Stimulated activated CD8-positive, alpha-beta memory T cell treated with anti-CD3 and anti-CD28 coated beads, Interleukin-4, amount 100 ng/mL, for 4 hours (primary cell): ENCODE measurements around the gene GLP1R.

Source experiments
- DNase-seq, 2 donors: peaks; one replicate each; pipeline ENCODE4 v3.0.0-alpha.2; 2020; ENCODE audit warnings: low read depth in 2 of 2, low spot score in 1 of 2

Gene GLP1R

DNA sequence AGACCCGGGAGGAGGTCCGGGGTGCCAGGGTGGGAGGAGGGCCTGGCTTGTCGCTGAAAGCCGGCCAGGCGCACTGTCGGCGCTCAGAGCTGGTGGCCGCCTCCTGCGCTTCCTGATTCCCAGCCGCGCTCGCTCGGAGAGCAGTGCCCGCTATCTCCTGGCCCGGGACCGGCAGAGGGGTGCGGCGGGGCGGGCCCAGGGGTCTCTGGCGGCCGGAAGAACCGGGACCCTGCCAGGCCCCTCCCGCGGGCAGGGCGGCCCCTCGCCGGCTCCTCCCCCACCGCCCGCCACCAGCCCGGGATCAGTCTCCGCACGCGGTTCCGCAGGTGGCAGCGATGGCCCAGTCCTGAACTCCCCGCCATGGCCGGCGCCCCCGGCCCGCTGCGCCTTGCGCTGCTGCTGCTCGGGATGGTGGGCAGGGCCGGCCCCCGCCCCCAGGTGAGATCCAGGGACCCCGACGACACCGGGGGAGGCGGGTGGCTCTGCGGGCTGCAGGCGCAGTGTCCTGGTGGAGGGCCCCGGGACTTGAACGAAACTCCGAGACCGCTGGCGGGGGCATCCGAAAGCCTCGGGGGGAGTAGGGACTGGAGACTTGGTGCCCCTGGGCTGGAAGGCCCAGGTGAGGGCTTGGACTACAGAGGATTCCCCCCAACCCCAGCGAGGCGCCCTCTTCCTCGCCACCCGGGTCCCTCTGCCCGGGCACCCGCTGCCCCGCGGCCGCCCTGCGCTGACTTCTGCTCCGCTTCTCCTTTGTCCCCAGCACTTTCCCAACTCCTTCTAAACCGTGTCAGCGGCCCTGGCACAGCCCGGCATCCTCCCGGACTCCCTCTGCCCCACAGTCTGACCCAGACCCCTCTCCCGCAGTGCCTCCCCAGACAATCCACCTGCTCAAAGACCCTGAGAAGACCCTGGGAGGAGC, at the start of gene GLP1R:
GLP1R (plus strand) TSS at position 301 of the 919 bp plus-strand sequence; CDS start at position 361, 60 bp downstream.
- DNase-seq: no peak

DNA sequence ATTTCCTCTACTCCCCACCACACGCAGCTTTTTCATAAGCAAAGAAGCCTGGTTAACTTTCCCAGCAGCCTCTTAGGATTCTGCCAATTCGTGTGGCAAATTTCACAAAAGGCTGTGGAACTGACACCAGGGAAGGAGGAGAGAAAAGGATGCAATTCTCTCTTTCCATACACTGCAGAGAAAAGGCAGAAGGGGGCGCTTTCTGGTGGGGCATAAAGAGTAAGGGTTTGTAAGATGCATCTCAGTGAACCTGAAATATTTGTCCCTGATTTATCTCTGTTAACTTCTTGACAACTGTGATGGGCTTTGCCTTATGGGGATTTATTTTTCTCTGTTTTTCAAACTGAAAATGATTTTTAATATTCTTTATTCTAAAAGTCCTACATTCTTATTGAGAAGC, 45.5 kb upstream of the GLP1R start:
- no peak for DNase-seq

DNA sequence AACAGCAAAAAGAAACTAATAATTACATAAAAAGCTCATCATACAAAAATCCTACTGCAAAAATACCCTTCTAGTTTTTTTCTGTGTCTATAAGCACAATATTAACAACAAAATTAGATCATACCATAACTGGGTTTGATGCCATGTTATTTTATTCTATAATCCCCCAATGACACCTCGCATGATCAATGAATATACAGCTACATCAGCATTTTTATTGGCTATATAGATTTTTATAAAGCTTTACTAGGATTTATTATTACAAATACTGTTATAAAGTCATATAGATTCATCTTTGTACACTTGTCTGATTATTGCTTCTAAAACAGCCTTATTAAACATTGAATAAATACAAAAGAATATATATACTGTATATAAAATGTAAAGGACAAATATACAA, 45.1 kb upstream of the GLP1R start:
- DNase-seq: no peak

DNA sequence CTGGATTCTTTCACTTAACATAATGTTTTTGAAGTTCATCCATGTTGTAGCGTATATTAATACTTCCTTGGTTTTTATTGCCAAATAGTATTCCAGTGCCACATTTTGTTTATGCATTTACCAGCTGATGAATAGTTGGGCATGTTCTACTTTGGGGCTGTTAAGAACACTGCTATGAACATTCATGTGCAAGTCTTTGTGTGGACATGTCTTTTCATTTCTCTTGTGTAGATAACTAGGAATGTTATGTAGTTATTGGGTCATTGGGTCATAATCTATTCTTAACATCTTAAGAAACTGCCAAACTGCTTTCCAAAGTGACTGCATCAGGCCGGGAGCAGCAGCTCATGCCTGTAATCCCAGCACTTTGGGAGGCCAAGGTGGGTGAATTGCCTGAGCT, 43.8 kb upstream of the GLP1R start:
- DNase-seq: no peak

DNA sequence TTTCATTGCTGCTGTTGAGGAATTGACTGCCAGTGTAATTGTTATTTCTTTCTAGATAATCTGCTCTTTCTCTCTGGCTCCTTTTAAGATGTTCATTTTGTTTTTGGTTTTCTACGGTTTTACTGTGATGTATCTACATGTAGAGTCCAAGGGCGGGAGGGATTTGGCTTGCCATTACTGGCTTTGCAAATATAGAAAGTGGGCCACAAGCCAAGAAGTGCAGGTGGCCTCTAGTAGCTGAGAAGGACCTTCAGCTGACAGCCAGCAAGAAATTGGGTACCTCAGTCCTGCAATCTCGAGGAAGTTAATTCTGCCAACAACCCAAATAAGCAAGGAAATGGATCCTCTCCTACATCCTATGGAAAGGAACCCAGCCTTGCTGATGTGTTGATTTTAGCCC, 42.8 kb upstream of the GLP1R start:
- no peak for DNase-seq

DNA sequence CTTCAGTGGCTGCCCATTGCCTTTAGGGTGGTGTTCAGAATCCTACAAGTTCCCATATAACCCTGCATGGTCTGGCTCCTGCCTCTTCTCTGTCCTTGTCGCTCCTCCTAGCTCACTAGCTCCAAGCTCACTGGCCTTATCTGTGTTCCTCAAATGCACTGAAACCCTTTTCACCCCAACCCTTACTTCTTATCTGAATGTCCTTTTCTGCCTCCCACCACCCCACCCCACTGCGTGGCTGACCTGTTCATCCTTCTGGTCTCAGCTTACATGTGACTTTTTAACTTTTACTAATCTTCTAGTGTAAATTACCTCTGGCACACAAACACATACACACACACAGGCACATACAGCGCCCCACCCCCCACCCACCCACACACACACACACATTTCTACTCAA, 41.0 kb upstream of the GLP1R start:
- no peak for DNase-seq

DNA sequence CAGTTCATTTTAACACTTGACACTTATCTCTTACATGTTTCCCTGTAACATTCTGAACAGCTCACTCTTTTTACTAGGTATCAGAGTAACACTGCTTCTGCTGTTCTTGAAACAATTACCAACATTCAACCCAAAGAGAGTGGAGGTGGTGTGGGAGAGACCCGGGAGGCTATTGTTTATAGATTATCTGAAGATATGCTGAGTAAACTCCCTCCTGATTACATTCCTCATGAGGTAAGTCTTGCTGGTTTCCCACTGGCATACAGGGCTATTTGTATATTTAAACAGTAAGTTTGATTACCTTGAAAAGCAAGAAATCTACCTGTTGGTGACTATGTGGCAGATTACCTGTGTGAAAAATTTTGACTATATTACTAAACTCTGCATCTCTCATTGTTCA, 39.8 kb upstream of the GLP1R start:
- no peak for DNase-seq

DNA sequence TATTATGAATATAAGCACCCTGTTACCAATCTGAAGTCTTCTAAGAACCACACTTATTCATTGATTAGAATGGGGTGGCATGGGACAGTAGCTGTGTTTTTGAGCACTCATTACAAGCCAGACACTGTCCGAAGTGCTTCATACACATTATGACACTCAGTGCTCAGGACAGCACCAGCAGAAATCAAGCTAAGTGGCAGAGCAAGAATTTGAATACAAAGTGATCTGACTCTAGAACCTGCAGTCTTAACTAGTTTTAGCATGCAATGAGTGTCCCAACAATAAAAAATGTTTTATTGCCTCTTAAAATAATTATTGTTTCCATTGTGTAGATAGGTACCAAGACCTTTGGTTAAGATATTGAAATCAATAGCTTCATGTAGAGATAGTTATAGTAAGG, 39.1 kb upstream of the GLP1R start:
- DNase-seq: no peak

- no peak for DNase-seq
Observed at GRCh38 chr6:39016839-39017546, 31.6 kb upstream of the GLP1R start.

DNA sequence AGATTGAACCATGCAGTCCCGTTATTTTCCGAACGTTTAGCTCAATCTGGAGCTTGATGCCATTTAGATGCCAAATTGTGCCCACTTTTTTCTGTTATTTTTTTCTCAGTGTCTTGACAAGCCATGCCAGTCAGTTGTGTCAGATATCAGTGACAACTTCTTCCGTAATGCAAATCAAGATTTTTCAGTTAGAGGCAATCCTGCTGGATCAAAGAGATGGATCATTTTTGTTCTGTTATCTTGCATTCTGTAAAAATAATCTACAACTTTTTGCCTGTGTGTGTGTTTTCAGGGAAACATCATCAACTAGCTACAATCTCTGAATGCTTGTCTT, 31.1 kb upstream of the GLP1R start:
- DNase-seq: no peak

- no peak for DNase-seq
Observed at GRCh38 chr6:39018103-39018502, 30.5 kb upstream of the GLP1R start.

- DNase-seq: no peak
Observed at GRCh38 chr6:39020136-39020535, 28.4 kb upstream of the GLP1R start.

- DNase-seq: no peak
Observed at GRCh38 chr6:39021041-39021440, 27.5 kb upstream of the GLP1R start.

GRCh38 chr6:39021779-39022178, 26.8 kb upstream of the GLP1R start:
- DNase-seq: no peak

DNA sequence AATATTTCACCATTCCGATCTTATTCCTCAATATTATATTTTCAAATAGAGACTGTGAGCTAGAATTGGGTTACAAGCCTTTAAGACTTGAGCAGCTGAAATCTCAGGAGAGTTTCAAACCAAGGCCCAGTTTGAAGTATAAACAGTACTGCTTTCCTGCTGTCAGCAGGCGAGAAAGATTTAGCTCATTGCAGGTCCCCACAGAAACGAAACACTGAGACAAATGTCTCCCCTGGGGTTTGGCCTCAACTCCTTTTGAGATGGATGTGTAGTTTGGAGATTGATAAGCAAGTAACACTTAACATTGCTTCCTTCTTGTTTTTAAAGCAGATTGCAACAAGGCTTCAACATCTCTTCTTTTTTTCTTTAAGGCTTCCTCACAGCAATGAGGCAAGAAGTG, 22.4 kb upstream of the GLP1R start:
- no peak for DNase-seq

DNA sequence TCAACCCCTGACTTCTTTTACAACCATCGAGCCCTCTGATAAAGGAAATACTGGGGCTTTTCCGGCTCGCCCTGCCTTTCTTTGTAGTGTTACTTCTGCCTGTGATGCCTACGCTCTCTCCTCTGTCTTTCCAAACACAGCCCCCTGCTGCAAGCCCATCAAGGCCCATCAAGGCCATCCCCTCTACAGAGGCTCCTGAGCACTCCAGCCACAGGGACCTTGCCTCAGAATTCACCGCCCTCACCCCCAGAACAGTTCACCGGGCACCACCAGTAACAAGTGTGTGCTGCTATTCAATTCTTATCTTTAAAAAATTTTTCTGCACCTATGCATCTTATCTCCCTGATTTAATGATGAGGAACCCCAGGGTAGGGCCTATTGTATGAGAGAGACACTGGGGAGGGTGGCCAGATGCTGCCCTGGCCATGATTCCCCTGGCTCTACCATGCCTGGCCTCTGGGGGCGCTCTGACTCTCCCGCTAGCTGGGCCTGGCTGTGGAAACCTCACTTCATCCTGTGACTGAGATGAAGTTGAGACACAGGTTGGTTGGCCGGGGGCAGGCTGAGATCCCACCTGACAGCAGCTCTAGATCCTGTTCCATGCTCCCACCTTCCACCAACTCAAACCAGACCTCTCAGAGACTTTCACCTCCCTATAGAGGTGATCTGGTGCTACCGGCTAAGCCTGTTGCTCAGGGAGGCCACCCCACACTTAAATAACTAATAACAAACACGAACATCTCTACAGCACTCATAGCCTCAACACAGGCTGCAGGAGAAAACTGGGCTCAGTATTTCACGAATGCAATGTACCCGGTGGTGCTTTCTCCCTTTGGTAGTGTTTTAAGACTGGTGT, 19.2 kb upstream of the GLP1R start:
- DNase-seq: no peak

DNA sequence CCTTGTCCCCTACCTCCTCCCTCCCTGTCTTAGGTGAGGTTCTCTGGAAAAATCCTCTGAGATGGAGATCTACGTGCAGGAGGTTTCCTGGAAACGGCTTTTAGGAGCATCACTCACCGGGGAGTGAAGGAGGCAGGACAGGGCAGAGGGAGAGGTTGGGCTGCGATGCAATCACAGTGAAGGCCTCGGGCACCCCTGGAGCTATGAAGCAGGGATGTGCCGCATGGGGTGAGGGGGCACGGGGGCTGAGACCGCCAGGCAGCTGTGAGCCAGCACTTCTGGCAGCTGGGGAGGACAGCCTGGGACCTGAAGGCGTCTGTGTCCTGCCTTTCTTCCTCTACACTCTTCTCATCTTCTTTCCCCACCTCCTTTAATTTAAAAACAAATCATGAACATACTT, 12.9 kb upstream of the GLP1R start:
- no peak for DNase-seq

GRCh38 chr6:39037082-39037508, 11.5 kb upstream of the GLP1R start:
- no peak for DNase-seq

DNA sequence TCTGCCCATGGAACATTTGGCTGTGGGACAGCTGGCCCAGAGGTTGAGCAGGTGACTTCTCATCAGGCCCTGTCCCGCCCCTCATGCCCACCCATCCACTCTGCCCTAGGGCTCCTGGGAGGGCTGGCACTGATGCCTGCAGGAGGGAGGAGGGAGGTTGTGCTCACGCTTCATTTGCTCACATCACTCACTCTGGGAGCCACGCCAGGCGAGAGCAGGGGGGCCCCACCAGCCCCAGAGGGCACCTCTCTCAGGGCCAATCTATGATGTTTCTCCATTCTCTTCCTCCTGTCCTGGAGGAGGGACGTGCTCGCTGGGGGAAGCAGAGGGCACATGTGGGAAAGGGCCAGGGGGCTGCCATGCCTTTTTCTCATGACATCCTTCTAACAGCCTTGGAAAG, 10.9 kb upstream of the GLP1R start:
- DNase-seq: no peak

DNA sequence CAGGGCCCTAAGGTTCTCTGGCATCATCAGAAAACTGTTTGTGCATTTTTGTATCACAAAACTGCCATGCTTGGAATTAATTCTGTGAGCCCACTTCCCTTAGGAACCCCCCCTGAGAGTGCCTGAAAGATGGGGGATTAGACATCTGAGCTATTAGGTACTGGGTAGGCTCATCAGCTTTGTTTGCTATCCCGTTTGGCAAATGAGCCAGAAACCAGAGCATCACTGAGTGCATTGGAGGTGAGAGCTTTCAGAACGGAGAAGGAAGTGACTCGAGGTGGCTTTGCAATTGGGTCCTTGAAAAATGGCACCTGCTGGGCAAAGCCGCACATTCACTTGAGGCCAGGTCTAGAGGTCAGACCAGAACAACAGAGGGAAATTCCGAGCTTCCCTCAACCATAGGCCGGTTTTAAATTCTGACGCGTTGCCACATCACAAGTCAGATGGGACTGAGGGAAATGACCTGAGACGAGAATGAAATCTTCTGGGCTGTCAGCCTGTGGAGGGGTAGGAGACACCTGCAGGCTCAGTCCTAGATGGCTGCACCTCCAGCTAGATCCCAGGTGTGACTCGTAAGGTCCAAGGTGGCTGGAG, 8.4 kb upstream of the GLP1R start:
- no peak for DNase-seq

DNA sequence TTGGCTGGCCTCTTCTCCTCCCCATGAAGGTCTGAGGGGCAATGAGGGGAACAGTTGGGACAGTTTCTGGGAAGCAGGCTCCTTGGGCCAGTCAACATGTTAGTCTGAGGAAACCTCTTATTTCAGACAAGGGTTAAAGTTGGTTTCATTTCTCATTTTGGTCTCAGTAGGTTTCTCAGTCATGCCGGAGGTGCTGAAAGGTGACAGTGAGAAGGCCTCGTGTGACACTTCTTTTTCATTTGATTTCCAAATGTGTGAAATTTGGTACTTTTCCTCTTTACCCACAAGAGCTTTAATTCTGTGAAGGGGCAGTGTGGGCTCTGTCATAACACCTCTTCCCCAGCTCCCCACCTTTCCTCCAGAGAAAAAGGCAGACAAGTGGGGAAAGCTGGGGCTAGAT, 7.5 kb upstream of the GLP1R start:
- no peak for DNase-seq
